OCI-LY7 (cell line): ENCODE measurements around the gene RAB29. TPM values are rescaled to one million over a fixed set of nuclear protein-coding genes. Genes with fewer than 3 reads are reported as not detected.

ENCODE experiments used
- BruUV-seq: library from RNA; stranded (reverse); fragments of 400-500 nt; replicated peaks from 2 replicates; lab custom pipeline; 2021; lab: Mats Ljungman, UMichigan
- CTCF ChIA-PET: fragments of 300-600 bp; sonication (Branson Sonifier 250); formaldehyde crosslinking; loops from one replicate; lab custom pipeline; 2022; ENCODE audit warnings: antibody characterized with exemption; ENCODE audit not compliant: unreplicated experiment; lab: Charles Lee
- POLR2A ChIA-PET: fragments of 300-600 bp; sonication (Branson Sonifier 250); formaldehyde crosslinking; loops from one replicate; lab custom pipeline; 2022; ENCODE audit warnings: antibody characterized with exemption; lab: Charles Lee
- DNase-seq: peaks from one replicate; pipeline ENCODE4 v3.0.0-alpha.2; 2015; ENCODE audit warnings: low spot score
- H2AFZ ChIP-seq: fragments of 200-600 bp; sonication (generic), shearing (Covaris generic); 2 replicates; pipeline ENCODE4 v1.6.1; 2014; ENCODE audit warnings: mild to moderate bottlenecking, antibody characterized with exemption, low read length, moderate library complexity
- H3K27ac ChIP-seq: fragments of 200-600 bp; sonication (generic); 2 replicates; pipeline ENCODE4 v1.5.1; 2014; ENCODE audit warnings: mixed run types, low read depth, mild to moderate bottlenecking, moderate library complexity, low read length, inconsistent platforms; ENCODE audit not compliant: poor library complexity, severe bottlenecking
- H3K36me3 ChIP-seq: fragments of 200-600 bp; sonication (generic); 2 replicates; pipeline ENCODE4 v1.6.1; 2014; ENCODE audit warnings: mild to moderate bottlenecking, antibody characterized with exemption, low read length, moderate library complexity, mixed read lengths; ENCODE audit not compliant: insufficient read depth
- H3K4me1 ChIP-seq: fragments of 200-600 bp; sonication (generic); 2 replicates; pipeline ENCODE4 v1.5.1; 2014; ENCODE audit warnings: mild to moderate bottlenecking, low read length; ENCODE audit not compliant: insufficient read depth, poor library complexity, severe bottlenecking
- H3K4me2 ChIP-seq: fragments of 200-600 bp; sonication (generic); 2 replicates; pipeline ENCODE4 v1.6.1; 2014; ENCODE audit warnings: mild to moderate bottlenecking, low read length
- H3K4me3 ChIP-seq: fragments of 200-600 bp; sonication (generic); 2 replicates; pipeline ENCODE4 v1.5.1; 2014; ENCODE audit warnings: mild to moderate bottlenecking, low read depth, low read length; ENCODE audit not compliant: poor library complexity, severe bottlenecking
- H3K79me2 ChIP-seq: fragments of 200-600 bp; sonication (generic); 2 replicates; pipeline ENCODE4 v1.6.1; 2016; ENCODE audit warnings: low read depth, mild to moderate bottlenecking, low read length, moderate library complexity, mixed read lengths; ENCODE audit not compliant: insufficient read depth
- H3K9me2 ChIP-seq: fragments of 200-600 bp; sonication (generic); 2 replicates; pipeline ENCODE4 v1.6.1; 2016; ENCODE audit warnings: mild to moderate bottlenecking, low read length, mixed read lengths; ENCODE audit not compliant: insufficient read depth
- H3K9me3 ChIP-seq: fragments of 200-600 bp; sonication (generic); 2 replicates; pipeline ENCODE4 v1.6.1; 2014; ENCODE audit warnings: mild to moderate bottlenecking, mixed run types, low read length, mixed read lengths
- H4K20me1 ChIP-seq: fragments of 200-600 bp; sonication (generic); 2 replicates; pipeline ENCODE4 v1.6.1; 2014; ENCODE audit warnings: mild to moderate bottlenecking, antibody characterized with exemption, low read length, moderate library complexity, mixed read lengths; ENCODE audit not compliant: insufficient read depth
- CTCF ChIP-seq: fragments of 200-600 bp; sonication (generic); conservative IDR thresholded peaks from 2 replicates; pipeline ENCODE4 v1.5.1; 2014; ENCODE audit warnings: mild to moderate bottlenecking, antibody characterized with exemption, low read length, moderate library complexity, mixed read lengths
- EZH2phosphoT487 ChIP-seq: fragments of 200-600 bp; sonication (generic); IDR thresholded peaks from 2 replicates; pipeline ENCODE4 v1.6.1; 2018; ENCODE audit warnings: low read depth, borderline replicate concordance, mild to moderate bottlenecking, mixed run types, antibody characterized with exemption, low read length, moderate library complexity, mixed read lengths
- intact Hi-C: fragments of 100-400 bp; cut with micrococcal nuclease; formaldehyde crosslinking; loops from one replicate; pipeline ENCODE4 v1.10.0; 2022; ENCODE audit not compliant: unreplicated experiment
- total RNA-seq, 2 experiments: library from RNA; depleted of rRNA in 1 of 2; stranded (reverse); fragments of >200 nt in 1 of 2; shearing (Covaris generic) in 1 of 2; gene quantifications; 2 replicates each; pipeline ENCODE4 v1.2.3, GENCODE V29; 2014 to 2022

The RAB29 gene
- total RNA-seq, 2 experiments from 2014 or later: 5.9 to 7.8 TPM

- no peaks in the 10 kb centered on the region for H4K20me1 ChIP-seq
- no peak overlapping the region for H3K4me3 ChIP-seq
- intact Hi-C loops: no loop called here
- no peaks in the 10 kb centered on the region for H3K9me2 ChIP-seq
- CTCF ChIA-PET: no interaction called here
- POLR2A ChIA-PET: interaction anchor here (1.4 kb wide), 1 partner anchor 11 kb away, joined by 4 read pairs; no protein-coding TSS in a partner anchor
- peaks cover 13% of the 10 kb centered on the region; the same call in 1 of the 2 replicates for H3K9me3 ChIP-seq
- H3K27ac ChIP-seq: no peak overlapping the region
- BruUV-seq: no TSS peak
- peaks cover 7% of the 10 kb centered on the region for H3K4me1 ChIP-seq
- H3K4me2 ChIP-seq: no peak overlapping the region
- H3K36me3 ChIP-seq: no peaks in the 10 kb centered on the region
- H3K79me2 ChIP-seq: no peaks in the 10 kb centered on the region
- TF ChIP-seq CTCF (no peak), EZH2phosphoT487 (no peak)
- no peak overlapping the region for H2AFZ ChIP-seq
- no peak for DNase-seq
These were observed 47.1 kb upstream of the RAB29 start for GRCh38 chr1:205822397-205822796.

GRCh38 chr1:205817988-205818387 is 42.7 kb upstream of the RAB29 start:
- no peaks in the 10 kb centered on the region for H3K36me3 ChIP-seq
- H2AFZ ChIP-seq: no peak overlapping the region
- H3K79me2 ChIP-seq: no peaks in the 10 kb centered on the region
- H3K27ac ChIP-seq: no peak overlapping the region
- no peak for TF ChIP-seq CTCF
- no peak for TF ChIP-seq EZH2phosphoT487
- H3K9me2 ChIP-seq: no peaks in the 10 kb centered on the region
- peaks cover 7% of the 10 kb centered on the region for H3K4me1 ChIP-seq
- BruUV-seq: no TSS peak
- H3K9me3 ChIP-seq: peaks cover 5% of the 10 kb centered on the region; the same call in 1 of the 2 replicates
- DNase-seq: no peak
- no peak overlapping the region for H3K4me2 ChIP-seq
- intact Hi-C loops: no loop called here
- ChIA-PET CTCF (no interaction called here), POLR2A (no interaction called here)
- no peak overlapping the region for H3K4me3 ChIP-seq
- H4K20me1 ChIP-seq: no peaks in the 10 kb centered on the region

GRCh38 chr1:205817364-205817763 is 42.1 kb upstream of the RAB29 start:
- H3K9me2 ChIP-seq: no peaks in the 10 kb centered on the region
- intact Hi-C loops: no loop called here

More at GRCh38 chr1:205817364-205817763, 42.1 kb upstream of the RAB29 start:
- Histone ChIP-seq H3K4me3 (no peak overlapping the region), H3K9me3 (peaks cover 3% of the 10 kb centered on the region; the same call in 1 of the 2 replicates), H4K20me1 (no peaks in the 10 kb centered on the region), H2AFZ (no peak overlapping the region), H3K79me2 (no peaks in the 10 kb centered on the region), H3K4me2 (no peak overlapping the region), H3K27ac (no peak overlapping the region), H3K36me3 (no peaks in the 10 kb centered on the region), H3K4me1 (peaks cover 9% of the 10 kb centered on the region)
- CTCF ChIA-PET: no interaction called here
- TF ChIP-seq EZH2phosphoT487: no peak
- no peak for TF ChIP-seq CTCF
- no peak for DNase-seq
- BruUV-seq: no TSS peak
- POLR2A ChIA-PET: no interaction called here
